Measurements from ENCODE around the gene MXRA8.

Gene MXRA8

DNA sequence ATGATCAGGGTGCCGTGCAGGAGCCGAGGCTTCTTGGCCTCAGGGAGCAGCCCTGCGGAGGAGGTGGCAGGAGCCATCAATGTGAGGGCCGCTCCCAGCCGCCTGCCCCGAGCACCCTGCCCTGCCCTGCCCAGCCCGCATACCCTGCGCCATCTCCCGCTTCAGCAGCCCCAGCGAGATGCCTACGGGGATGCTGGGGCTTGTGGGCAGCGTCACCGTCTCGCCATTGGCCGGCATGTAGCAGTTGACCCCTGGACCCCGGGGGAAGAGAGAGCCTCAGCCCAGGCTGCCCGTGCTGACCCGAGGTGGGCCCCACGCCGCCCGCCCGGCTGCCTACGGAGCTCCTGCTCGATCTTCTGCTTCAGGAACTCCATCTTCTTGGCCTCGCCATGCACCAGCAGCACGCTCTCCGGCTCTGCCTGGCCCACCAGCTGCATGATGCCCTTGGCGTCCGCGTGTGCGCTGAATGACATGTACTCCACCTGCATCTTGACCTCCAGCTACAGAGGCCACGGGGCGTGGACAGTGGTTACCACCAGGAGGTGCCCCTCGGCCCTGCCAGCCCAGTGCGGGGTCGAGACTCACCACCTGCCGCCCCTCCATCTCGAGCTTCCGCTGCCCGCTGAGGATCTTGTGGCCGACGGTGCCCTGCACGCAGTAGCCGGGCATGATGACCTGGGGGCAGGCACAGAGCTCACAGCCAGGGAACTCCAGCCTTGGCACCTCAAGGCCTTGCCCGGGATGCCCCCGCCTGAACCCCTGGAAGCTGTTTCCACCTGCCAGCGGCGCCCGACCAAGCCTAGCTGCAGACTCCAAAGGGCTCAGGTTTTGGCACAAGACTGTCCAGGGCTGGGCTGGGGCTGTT lies 45.7 kb downstream of the MXRA8 start:
- Histone ChIP-seq H3K9me3 (ENCODE audit: low read length) (no peaks in the 10 kb centered on the region), H3K4me1 (ENCODE audit: insufficient read depth, low read length) (peaks cover 7% of the 10 kb centered on the region), H3K36me3 (ENCODE audit: insufficient read depth, low read length) (peaks cover 53% of the 10 kb centered on the region), H3K27me3 (ENCODE audit: control insufficient read depth in 1 of 2, insufficient read depth in 2 of 2, low read length in 2 of 2) (no peaks in the 10 kb centered on the region), H3K4me3 (ENCODE audit: low read depth in 1 of 2, low read length in 2 of 2) (no peak overlapping the region), H3K27ac (ENCODE audit: low read depth, low read length) (no peak overlapping the region), H3K9ac (ENCODE audit: low read length) (no peak overlapping the region)

DNA sequence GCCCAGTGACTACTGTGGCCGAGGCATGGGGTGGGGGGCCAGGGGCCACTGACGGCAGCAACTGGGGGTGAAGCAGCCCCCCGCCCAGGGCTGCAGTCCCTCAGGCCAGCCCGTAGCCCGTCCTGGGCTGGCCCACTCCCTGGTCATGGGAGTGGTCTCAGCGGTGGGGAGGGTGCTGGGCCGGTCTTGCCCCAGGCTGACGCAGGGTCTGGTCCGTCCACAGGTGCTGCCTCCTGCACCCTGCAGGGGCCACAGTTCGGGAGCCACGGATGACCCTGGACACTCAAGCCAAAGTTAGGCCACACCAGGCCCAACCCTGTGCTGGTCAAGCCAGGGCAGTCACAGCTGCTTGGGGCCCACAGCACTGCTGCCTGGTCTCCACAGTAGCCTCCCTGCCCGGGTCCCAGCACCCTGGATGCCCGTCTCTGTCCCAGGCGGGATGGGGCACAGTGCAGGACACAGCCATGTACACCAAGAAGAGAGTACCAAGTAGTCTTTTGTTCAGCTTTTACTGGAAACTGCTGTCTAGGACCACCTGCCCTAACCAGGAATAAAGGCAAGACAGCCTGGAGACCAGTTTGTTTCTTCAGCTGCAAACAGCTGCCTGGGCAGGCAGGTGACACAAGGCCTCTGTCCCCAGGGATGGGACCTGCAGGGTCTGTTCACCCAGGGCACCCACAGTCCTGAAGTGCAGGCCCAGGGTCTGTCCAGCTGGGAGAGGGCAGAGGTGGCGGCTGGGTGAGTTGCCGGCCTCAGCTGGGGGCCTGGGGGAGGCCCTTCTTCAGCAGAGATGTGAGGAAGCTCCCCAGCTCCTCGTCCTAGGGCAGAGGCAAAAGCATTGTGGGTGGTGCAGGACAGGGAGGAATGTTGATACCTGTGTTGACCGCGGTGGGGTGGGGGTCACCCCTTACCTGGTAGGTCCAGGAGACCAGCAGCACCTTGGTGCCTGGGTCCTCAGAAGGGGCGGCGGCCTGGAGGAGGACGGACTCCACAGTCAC lies 46.9 kb downstream of the MXRA8 start:
- Histone ChIP-seq H3K4me1 (ENCODE audit: insufficient read depth, low read length) (peaks cover 9% of the 10 kb centered on the region), H3K9ac (ENCODE audit: low read length) (no peak overlapping the region), H3K9me3 (ENCODE audit: low read length) (no peaks in the 10 kb centered on the region), H3K36me3 (ENCODE audit: insufficient read depth, low read length) (peaks cover 47% of the 10 kb centered on the region), H3K27ac (ENCODE audit: low read depth, low read length) (no peak overlapping the region), H3K27me3 (ENCODE audit: control insufficient read depth in 1 of 2, insufficient read depth in 2 of 2, low read length in 2 of 2) (no peaks in the 10 kb centered on the region), H3K4me3 (ENCODE audit: low read depth in 1 of 2, low read length in 2 of 2) (no peak overlapping the region)

DNA sequence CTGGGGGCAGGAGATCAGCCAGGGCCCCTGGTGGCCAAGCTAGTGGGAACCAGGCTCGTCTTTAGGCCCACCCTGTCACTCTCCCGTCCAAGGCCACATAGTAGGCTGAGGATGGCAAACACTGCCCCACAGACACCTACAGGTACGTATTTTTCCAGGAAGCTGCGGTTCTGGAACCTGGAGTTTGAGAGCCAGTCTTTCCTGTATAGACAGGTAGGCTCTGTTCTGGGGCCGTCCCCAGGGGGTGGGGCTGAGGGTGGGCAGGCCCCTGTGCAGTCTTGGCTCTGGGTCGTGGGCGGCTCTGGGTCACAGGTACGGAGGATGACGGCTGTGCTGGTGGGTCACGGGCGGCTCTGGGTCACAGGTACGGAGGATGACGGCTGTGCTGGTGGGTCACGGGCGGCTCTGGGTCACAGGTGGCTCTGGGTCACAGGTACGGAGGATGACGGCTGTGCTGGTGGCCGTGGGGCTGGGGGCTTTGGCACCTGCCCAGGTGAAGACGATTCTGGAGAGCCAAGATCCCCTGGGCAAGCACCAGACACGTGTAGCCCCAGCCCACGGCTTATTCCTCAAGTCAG lies 47.8 kb downstream of the MXRA8 start:
- Histone ChIP-seq H3K4me1 (ENCODE audit: insufficient read depth, low read length) (peaks cover 18% of the 10 kb centered on the region), H3K27ac (ENCODE audit: low read depth, low read length) (no peak overlapping the region), H3K27me3 (ENCODE audit: control insufficient read depth in 1 of 2, insufficient read depth in 2 of 2, low read length in 2 of 2) (no peaks in the 10 kb centered on the region), H3K9ac (ENCODE audit: low read length) (no peak overlapping the region), H3K4me3 (ENCODE audit: low read depth in 1 of 2, low read length in 2 of 2) (no peak overlapping the region), H3K9me3 (ENCODE audit: low read length) (no peaks in the 10 kb centered on the region), H3K36me3 (ENCODE audit: insufficient read depth, low read length) (peaks cover 41% of the 10 kb centered on the region)

DNA sequence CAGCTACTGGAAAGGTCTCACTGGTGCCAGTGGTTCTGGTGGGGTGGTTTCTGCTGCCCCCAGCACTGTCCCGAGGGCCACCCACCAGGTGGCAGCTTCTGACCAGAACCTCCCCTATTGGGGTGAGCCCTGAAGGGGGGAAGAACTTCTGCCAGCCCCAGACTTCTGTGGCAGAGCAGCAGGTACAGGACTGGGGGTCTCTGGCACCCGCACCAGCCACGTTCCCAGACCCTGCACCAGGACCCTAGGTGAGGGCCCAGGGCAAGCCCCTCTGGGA lies 48.3 kb downstream of the MXRA8 start:
- Histone ChIP-seq H3K4me3 (ENCODE audit: low read depth in 1 of 2, low read length in 2 of 2) (no peak overlapping the region), H3K27ac (ENCODE audit: low read depth, low read length) (no peak overlapping the region), H3K27me3 (ENCODE audit: control insufficient read depth in 1 of 2, insufficient read depth in 2 of 2, low read length in 2 of 2) (no peaks in the 10 kb centered on the region), H3K4me1 (ENCODE audit: insufficient read depth, low read length) (peaks cover 23% of the 10 kb centered on the region), H3K36me3 (ENCODE audit: insufficient read depth, low read length) (peaks cover 37% of the 10 kb centered on the region), H3K9me3 (ENCODE audit: low read length) (no peaks in the 10 kb centered on the region), H3K9ac (ENCODE audit: low read length) (no peak overlapping the region)

DNA sequence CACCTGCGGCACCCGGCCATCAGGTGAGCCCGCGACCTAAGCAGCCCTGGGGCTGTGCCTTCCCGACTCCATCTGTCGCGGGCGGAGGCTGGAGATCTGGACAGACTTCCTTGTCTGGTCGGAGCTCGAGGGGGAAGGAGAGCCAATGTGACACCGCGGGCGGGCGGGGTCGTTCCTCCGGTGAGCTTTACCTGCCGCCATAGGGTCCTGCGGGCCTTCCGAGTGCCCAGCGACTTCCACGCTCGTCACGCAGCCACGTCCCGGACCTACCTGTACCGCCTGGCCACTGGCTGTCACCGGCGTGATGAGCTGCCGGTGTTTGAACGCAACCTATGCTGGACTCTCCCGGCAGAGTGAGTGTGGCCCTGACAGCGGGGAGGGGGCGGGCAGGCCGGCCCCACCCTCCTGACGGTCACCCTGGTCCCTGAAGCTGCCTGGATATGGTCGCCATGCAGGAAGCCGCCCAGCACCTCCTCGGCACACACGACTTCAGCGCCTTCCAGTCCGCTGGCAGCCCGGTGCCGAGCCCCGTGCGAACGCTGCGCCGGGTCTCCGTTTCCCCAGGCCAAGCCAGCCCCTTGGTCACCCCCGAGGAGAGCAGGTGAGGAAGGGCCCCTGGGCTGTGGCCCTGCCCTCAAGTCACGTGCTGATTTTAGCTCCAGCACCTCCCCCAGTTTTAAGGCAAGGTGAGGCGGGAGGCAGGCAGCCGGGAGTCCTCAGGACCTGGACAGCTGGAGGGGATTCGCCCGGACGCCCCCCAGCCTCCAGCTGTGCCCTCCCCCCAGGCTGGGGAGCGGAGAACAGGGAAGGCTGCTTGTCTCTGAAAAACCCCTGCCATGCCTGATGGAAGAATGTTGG lies 48.9 kb downstream of the MXRA8 start:
- no peaks in the 10 kb centered on the region for H3K27me3 ChIP-seq (ENCODE audit: control insufficient read depth in 1 of 2, insufficient read depth in 2 of 2, low read length in 2 of 2)
- peaks cover 32% of the 10 kb centered on the region for H3K36me3 ChIP-seq (ENCODE audit: insufficient read depth, low read length)
- H3K4me3 ChIP-seq (ENCODE audit: low read depth in 1 of 2, low read length in 2 of 2), result peak overlapping the region; percentile 59 to 91
- peaks cover 23% of the 10 kb centered on the region for H3K4me1 ChIP-seq (ENCODE audit: insufficient read depth, low read length)
- no peaks in the 10 kb centered on the region for H3K9me3 ChIP-seq (ENCODE audit: low read length)
- H3K27ac ChIP-seq (ENCODE audit: low read depth, low read length), result peak overlapping the region; percentile 91
- H3K9ac ChIP-seq (ENCODE audit: low read length), result no peak overlapping the region

DNA sequence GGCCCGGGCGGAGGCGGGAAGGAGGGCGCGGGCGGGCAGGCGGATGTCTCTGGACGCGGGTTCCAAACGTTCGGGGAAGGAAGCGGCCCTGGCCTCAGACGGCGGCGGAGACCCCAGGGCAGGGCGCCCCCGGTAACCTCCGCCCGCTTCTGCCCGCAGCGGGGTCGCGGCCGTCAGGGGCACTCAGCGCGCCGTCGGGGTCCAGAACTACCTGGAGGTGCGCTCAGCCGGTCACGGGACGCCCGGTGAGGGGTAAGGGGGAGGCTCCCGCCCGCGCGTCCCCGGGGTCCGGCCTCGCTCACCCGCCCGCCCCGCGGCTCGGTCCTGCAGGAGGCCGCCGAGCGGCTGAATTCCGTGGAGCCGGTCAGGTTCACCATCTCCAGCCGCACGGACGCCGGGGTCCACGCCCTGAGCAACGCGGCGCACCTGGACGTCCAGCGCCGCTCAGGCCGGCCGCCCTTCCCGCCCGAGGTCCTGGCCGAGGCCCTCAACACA lies 49.6 kb downstream of the MXRA8 start:
- Histone ChIP-seq H3K27me3 (ENCODE audit: control insufficient read depth in 1 of 2, insufficient read depth in 2 of 2, low read length in 2 of 2) (no peaks in the 10 kb centered on the region), H3K9ac (ENCODE audit: low read length) (no peak overlapping the region), H3K9me3 (ENCODE audit: low read length) (no peaks in the 10 kb centered on the region), H3K4me1 (ENCODE audit: insufficient read depth, low read length) (peaks cover 26% of the 10 kb centered on the region), H3K27ac (ENCODE audit: low read depth, low read length) (peak overlapping the region; percentile 91), H3K36me3 (ENCODE audit: insufficient read depth, low read length) (peaks cover 27% of the 10 kb centered on the region), H3K4me3 (ENCODE audit: low read depth in 1 of 2, low read length in 2 of 2) (peak overlapping the region; percentile 59 to 91)

DNA sequence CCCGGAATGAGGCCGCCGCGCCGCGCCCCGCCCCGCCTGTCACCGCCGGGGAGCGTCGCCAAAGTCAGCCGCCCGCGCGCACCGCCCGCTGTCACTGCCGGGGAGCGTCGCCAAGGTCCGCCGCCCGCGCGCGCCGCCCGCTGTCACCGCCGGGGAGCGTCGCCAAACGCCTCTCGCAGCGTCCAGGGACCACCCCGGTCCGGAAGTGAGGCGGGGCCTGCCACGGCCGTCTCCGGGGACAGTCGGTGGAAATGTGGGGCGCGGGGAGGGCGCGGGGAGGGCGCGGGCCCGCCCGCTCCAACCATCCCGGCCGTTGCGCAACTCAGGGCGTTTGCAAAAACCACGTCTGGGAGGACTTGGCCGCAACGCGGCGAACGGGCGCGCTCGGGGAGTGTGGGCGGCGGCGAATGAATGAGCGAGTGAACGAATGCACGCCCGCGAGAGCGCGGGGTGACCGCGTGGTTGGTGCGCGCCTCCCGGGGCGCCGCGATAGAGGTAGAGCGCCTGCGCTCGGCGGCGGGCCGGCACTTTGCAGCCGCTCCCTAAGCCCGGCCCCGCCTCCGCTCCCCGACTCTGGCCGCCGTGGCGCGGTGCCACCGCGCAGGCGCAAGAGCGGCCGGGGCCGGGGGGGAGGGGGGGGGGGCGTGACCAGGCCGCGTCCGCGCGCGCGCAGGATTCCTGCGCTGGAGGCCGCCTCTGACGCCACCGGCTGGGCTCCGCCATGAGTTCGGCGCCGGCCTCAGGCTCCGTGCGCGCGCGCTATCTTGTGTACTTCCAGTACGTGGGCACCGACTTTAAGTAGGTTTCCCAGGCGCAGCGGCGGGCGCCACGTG lies 50.2 kb downstream of the MXRA8 start, which contains the start of the genes ACAP3 and PUSL1:
TSS of gene ACAP3 (minus strand) at position 8 of the 833 bp plus-strand sequence. CDS start 115 bp downstream, outside the sequence.
TSS of gene PUSL1 (plus strand) at position 675 of the 833 bp plus-strand sequence. CDS start at position 722, 47 bp downstream.
- Histone ChIP-seq H3K4me1 (ENCODE audit: insufficient read depth, low read length) (peaks cover 26% of the 10 kb centered on the region), H3K36me3 (ENCODE audit: insufficient read depth, low read length) (peaks cover 23% of the 10 kb centered on the region), H3K27ac (ENCODE audit: low read depth, low read length) (peak within 1 kb of the TSS; percentile 99), H3K9me3 (ENCODE audit: low read length) (no peaks in the 10 kb centered on the region), H3K9ac (ENCODE audit: low read length) (peak within 1 kb of the TSS; percentile 4), H3K4me3 (ENCODE audit: low read depth in 1 of 2, low read length in 2 of 2) (peak within 1 kb of the TSS; percentile 85 to 98), H3K27me3 (ENCODE audit: control insufficient read depth in 1 of 2, insufficient read depth in 2 of 2, low read length in 2 of 2) (no peaks in the 10 kb centered on the region)

DNA sequence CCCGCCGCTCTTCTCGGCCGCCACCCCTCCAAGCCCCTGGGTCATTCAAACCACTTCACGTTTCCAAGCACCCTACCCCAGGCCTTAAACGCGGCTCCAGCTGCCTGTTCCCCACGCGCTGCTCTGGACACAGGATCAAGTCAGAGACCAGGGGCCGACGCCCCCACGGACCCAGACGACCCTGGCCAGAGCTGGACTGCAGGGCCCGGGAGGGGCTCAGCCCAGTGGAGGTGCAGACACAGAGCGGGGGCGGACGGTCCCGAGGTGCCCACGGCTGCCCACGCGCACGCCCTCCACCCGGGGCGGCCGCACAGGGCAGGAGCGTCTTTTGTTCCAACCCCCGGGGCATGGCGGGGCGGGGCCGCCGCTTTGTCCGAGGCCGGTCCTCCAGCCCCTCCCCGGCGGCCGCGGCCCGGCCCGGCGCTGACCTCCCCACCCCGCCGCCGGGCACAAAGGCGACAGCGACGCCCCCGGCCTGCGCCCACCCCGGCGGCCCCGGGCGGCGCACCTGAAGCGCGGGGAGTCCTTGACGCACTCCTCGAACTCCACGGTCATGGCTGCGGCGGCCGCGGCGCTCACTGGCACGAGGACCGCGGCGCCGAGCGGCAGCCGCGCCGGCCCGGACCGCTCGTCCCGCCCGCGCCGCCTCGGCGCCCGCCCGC lies 51.0 kb downstream of the MXRA8 start:
- Histone ChIP-seq H3K4me3 (ENCODE audit: low read depth in 1 of 2, low read length in 2 of 2) (peak overlapping the region; percentile 85 to 98), H3K9ac (ENCODE audit: low read length) (no peak overlapping the region), H3K9me3 (ENCODE audit: low read length) (no peaks in the 10 kb centered on the region), H3K36me3 (ENCODE audit: insufficient read depth, low read length) (peaks cover 16% of the 10 kb centered on the region), H3K4me1 (ENCODE audit: insufficient read depth, low read length) (peaks cover 26% of the 10 kb centered on the region), H3K27me3 (ENCODE audit: control insufficient read depth in 1 of 2, insufficient read depth in 2 of 2, low read length in 2 of 2) (no peaks in the 10 kb centered on the region), H3K27ac (ENCODE audit: low read depth, low read length) (peak overlapping the region; percentile 92)

DNA sequence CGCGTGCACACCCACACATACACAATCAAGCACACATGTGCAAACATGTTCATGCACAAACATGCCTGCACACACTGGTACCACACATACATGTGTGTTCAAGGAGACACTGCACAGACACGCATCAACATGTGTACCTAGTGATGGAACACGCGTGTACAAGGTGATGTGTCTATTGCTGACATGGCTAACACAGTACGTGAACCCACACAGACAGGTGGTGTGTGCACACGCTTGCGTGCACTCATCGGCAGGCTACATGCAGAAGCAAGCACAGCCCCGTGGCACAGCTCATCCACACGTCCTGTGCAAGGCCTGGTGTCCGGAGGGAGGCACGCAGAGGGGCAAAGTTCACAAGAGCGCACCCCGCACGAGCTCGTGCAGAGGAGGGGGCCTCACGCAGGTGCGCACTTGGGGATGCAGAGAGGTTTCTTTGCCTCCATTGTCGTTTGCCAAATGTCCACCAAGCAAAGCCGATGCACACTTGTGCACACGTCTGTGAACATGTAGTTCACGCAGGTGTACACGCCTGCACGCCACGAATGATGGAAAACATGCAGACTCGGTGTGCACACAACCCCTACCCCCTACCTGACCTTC lies 51.6 kb downstream of the MXRA8 start:
- H3K9ac ChIP-seq (ENCODE audit: low read length), result peak overlapping the region; percentile 4
- H3K27me3 ChIP-seq (ENCODE audit: control insufficient read depth in 1 of 2, insufficient read depth in 2 of 2, low read length in 2 of 2), result no peaks in the 10 kb centered on the region
- H3K9me3 ChIP-seq (ENCODE audit: low read length), result no peaks in the 10 kb centered on the region
- H3K27ac ChIP-seq (ENCODE audit: low read depth, low read length), result peak overlapping the region; percentile 92
- H3K4me1 ChIP-seq (ENCODE audit: insufficient read depth, low read length), result peaks cover 26% of the 10 kb centered on the region
- peak overlapping the region; percentile 85 to 98 for H3K4me3 ChIP-seq (ENCODE audit: low read depth in 1 of 2, low read length in 2 of 2)
- H3K36me3 ChIP-seq (ENCODE audit: insufficient read depth, low read length), result peaks cover 15% of the 10 kb centered on the region
